H1 (cell line): Measurements from ENCODE around the gene CAMK2D. TPM values are rescaled to one million over a fixed set of nuclear protein-coding genes. Genes with fewer than 3 reads are reported as not detected.

Experiments
- CTCF ChIA-PET: fragments of 300-600 bp; sonication (Branson Sonifier 250); formaldehyde crosslinking; loops from one replicate; lab custom pipeline; 2021; ENCODE audit not compliant: partially characterized antibody; lab: Charles Lee
- POLR2A ChIA-PET: fragments of 300-600 bp; sonication (Branson Sonifier 250); formaldehyde crosslinking; loops from one replicate; lab custom pipeline; 2021; ENCODE audit warnings: inconsistent platforms; ENCODE audit not compliant: partially characterized antibody; lab: Charles Lee
- DNase-seq, 2 experiments: peaks; one replicate each; pipeline versions ENCODE4 v3.0.0 to v3.0.0-alpha.2; 2010 to 2022; ENCODE audit warnings: low spot score in 2 of 2, low read depth in 1 of 2, mixed read lengths in 1 of 2
- FAIRE-seq: peaks from 2 replicates; lab custom pipeline; 2011; peaks lifted over from hg19 to GRCh38; lab: Jason Lieb, UNC
- H2AFZ ChIP-seq: 2 replicates; pipeline ENCODE4 v1.8.1; 2012; ENCODE audit warnings: low read length, inconsistent platforms
- H2AK5ac ChIP-seq: 2 replicates; pipeline ENCODE4 v1.6.1; 2013; ENCODE audit warnings: low read depth, low read length
- H2BK120ac ChIP-seq: replicated peaks from 2 replicates; pipeline ENCODE3; 2013; ENCODE audit warnings: low read depth, low read length, inconsistent platforms
- H2BK12ac ChIP-seq: 2 replicates; pipeline ENCODE4 v1.6.1; 2013; ENCODE audit warnings: low read depth, low read length
- H2BK15ac ChIP-seq: 2 replicates; pipeline ENCODE4 v1.6.1; 2013; ENCODE audit warnings: low read length
- H2BK20ac ChIP-seq: 2 replicates; pipeline ENCODE4 v1.6.1; 2013; ENCODE audit warnings: low read length
- H2BK5ac ChIP-seq: 2 replicates; pipeline ENCODE4 v1.6.1; 2013; ENCODE audit warnings: low read depth, low read length
- H3K14ac ChIP-seq: 2 replicates; pipeline ENCODE4 v1.6.1; 2013; ENCODE audit warnings: inconsistent platforms; ENCODE audit not compliant: insufficient read length
- H3K18ac ChIP-seq: 2 replicates; pipeline ENCODE4 v1.6.1; 2013; ENCODE audit warnings: low read length; ENCODE audit errors: extremely low read depth
- H3K23ac ChIP-seq: 2 replicates; pipeline ENCODE4 v1.6.1; 2013; ENCODE audit warnings: inconsistent platforms; ENCODE audit not compliant: insufficient read length
- H3K23me2 ChIP-seq: 2 replicates; pipeline ENCODE4 v1.6.1; 2013; ENCODE audit warnings: low read depth, low read length
- H3K27ac ChIP-seq: 2 replicates; pipeline ENCODE4 v1.6.1; 2011; ENCODE audit warnings: low read depth, low read length, inconsistent platforms
- H3K27me3 ChIP-seq, 4 experiments: replicated peaks in 1 of 4; 1 replicate in 1 of 4; 2 replicates in 3 of 4; pipeline versions ENCODE4 v1.6.1 to v1.8.1; 2011 to 2013; ENCODE audit warnings: low read length in 3 of 4, mild to moderate bottlenecking in 3 of 4, inconsistent platforms in 2 of 4, mixed read lengths in 2 of 4, moderate library complexity in 1 of 4; ENCODE audit not compliant: control insufficient read depth in 3 of 4, insufficient read depth in 3 of 4; ENCODE audit errors: extremely low read depth in 1 of 4
- H3K36me3 ChIP-seq, 4 experiments: 2 replicates each; pipeline versions ENCODE4 v1.6.1 to v1.8.1; 2011 to 2013; ENCODE audit warnings: mild to moderate bottlenecking in 4 of 4, low read length in 3 of 4, moderate library complexity in 2 of 4, control low read depth in 1 of 4, inconsistent platforms in 1 of 4; ENCODE audit not compliant: insufficient read depth in 4 of 4, control insufficient read depth in 2 of 4
- H3K4ac ChIP-seq: replicated peaks from 2 replicates; pipeline ENCODE3; 2013; ENCODE audit warnings: low read length, low read depth, mixed read lengths, inconsistent platforms; ENCODE audit not compliant: insufficient read length
- H3K4me1 ChIP-seq, 4 experiments: replicated peaks in 1 of 4; 1 replicate in 1 of 4; 2 replicates in 3 of 4; pipeline versions ENCODE4 v1.6.1 to v1.8.1; 2011 to 2013; ENCODE audit warnings: low read length in 3 of 4, inconsistent platforms in 2 of 4, mixed read lengths in 1 of 4; ENCODE audit not compliant: insufficient read depth in 4 of 4, control insufficient read depth in 3 of 4
- H3K4me2 ChIP-seq, 2 experiments: 2 replicates each; pipeline versions ENCODE4 v1.6.1 to v1.8.1; 2011 to 2013; ENCODE audit warnings: low read depth in 2 of 2, low read length in 2 of 2, control low read depth in 1 of 2, inconsistent platforms in 1 of 2, mild to moderate bottlenecking in 1 of 2; ENCODE audit not compliant: insufficient read depth in 1 of 2
- H3K4me3 ChIP-seq, 4 experiments: fragments of 200-600, 300-600 bp in 1 of 4; sonication (generic), shearing (Covaris generic), sonication (Bioruptor Twin) in 1 of 4; 2 replicates each; pipeline versions ENCODE4 v1.5.1 to v1.8.1; 2011 to 2016; ENCODE audit warnings: low read length in 4 of 4, low read depth in 3 of 4, control low read depth in 2 of 4, inconsistent platforms in 2 of 4, mild to moderate bottlenecking in 2 of 4, mixed read lengths in 1 of 4, moderate library complexity in 1 of 4; ENCODE audit not compliant: insufficient read depth in 2 of 4; ENCODE audit errors: extremely low read depth in 1 of 4
- H3K56ac ChIP-seq: replicated peaks from 2 replicates; pipeline ENCODE3; 2013; ENCODE audit warnings: low read depth, mild to moderate bottlenecking, mixed read lengths, low read length, inconsistent platforms; ENCODE audit not compliant: insufficient read length
- H3K79me1 ChIP-seq: 2 replicates; pipeline ENCODE4 v1.6.1; 2013; ENCODE audit warnings: low read depth, low read length, control low read depth
- H3K79me2 ChIP-seq, 2 experiments: 2 replicates each; pipeline versions ENCODE4 v1.6.1 to v1.8.1; 2012 to 2013; ENCODE audit warnings: low read length in 2 of 2, mild to moderate bottlenecking in 2 of 2, inconsistent platforms in 1 of 2; ENCODE audit not compliant: insufficient read depth in 2 of 2, control insufficient read depth in 1 of 2
- H3K9ac ChIP-seq, 4 experiments: replicated peaks in 1 of 4; 1 replicate in 1 of 4; 2 replicates in 3 of 4; pipeline versions ENCODE4 v1.6.1 to v1.8.1; 2011 to 2013; ENCODE audit warnings: low read depth in 3 of 4, low read length in 3 of 4, control low read depth in 2 of 4, mild to moderate bottlenecking in 2 of 4, moderate library complexity in 2 of 4, inconsistent platforms in 1 of 4; ENCODE audit errors: extremely low read depth in 1 of 4
- H3K9me3 ChIP-seq, 2 experiments: 2 replicates each; pipeline versions ENCODE4 v1.6.1 to v1.8.1; 2012 to 2013; ENCODE audit warnings: mild to moderate bottlenecking in 2 of 2, moderate library complexity in 2 of 2, control low read depth in 1 of 2, inconsistent platforms in 1 of 2, low read depth in 1 of 2, low read length in 1 of 2, mixed read lengths in 1 of 2; ENCODE audit not compliant: insufficient read depth in 2 of 2
- H4K20me1 ChIP-seq, 2 experiments: replicated peaks in 1 of 2; 2 replicates each; pipeline versions ENCODE3 to v1.8.1; 2011 to 2013; ENCODE audit warnings: inconsistent platforms in 2 of 2, low read length in 2 of 2, mild to moderate bottlenecking in 1 of 2; ENCODE audit not compliant: insufficient read depth in 2 of 2, control insufficient read depth in 1 of 2
- H4K5ac ChIP-seq: 2 replicates; pipeline ENCODE4 v1.6.1; 2013; ENCODE audit warnings: low read length, low read depth, mixed read lengths, inconsistent platforms; ENCODE audit not compliant: insufficient read length
- H4K8ac ChIP-seq: 2 replicates; pipeline ENCODE4 v1.8.0; 2013; ENCODE audit warnings: mild to moderate bottlenecking, moderate library complexity, low read length, inconsistent platforms; ENCODE audit not compliant: insufficient read depth; ENCODE audit errors: extremely low read depth
- H4K91ac ChIP-seq: replicated peaks from 2 replicates; pipeline ENCODE3; 2013; ENCODE audit warnings: low read length, mixed read lengths, inconsistent platforms; ENCODE audit not compliant: insufficient read length
- ASH2L ChIP-seq: fragments of 200-600, 300-600 bp; sonication (generic); IDR thresholded peaks from one replicate; pipeline ENCODE4 v1.7.1; 2017; ENCODE audit warnings: low read length
- CBX5 ChIP-seq: fragments of 300-800, 300-1000 bp; sonication (generic); IDR thresholded peaks from 2 replicates; pipeline ENCODE4 v1.7.1; 2016; ENCODE audit warnings: antibody characterized with exemption, low read length, low read depth
- CBX8 ChIP-seq: fragments of 300-800, 300-1000 bp; sonication (generic); IDR thresholded peaks from 2 replicates; pipeline ENCODE4 v1.7.1; 2016; ENCODE audit warnings: low read depth, low read length, borderline replicate concordance
- CHD2 ChIP-seq: IDR thresholded peaks from 2 replicates; pipeline ENCODE4 v1.6.1; 2012; ENCODE audit warnings: low read length, improper control_type of control experiment
- JUND ChIP-seq: IDR thresholded peaks from 2 replicates; pipeline ENCODE4 v1.6.1; 2011; ENCODE audit warnings: mild to moderate bottlenecking, improper control_type of control experiment, low read length
- WGBS, 2 experiments: shearing (Covaris generic) in 1 of 2; methylation state at CpG; one replicate each; pipeline versions ENCODE4 v1.1.6 to v1.1.7; 2013 to 2015; ENCODE audit warnings: low lambda C conversion rate in 2 of 2, mixed read lengths in 2 of 2, inconsistent platforms in 1 of 2, low coverage in 1 of 2, missing lambda C conversion rate in 1 of 2; ENCODE audit not compliant: insufficient replicate concordance in 2 of 2, insufficient coverage in 1 of 2, insufficient read length in 1 of 2; ENCODE audit errors: extremely low coverage in 1 of 2, missing lambda C conversion rate in 1 of 2; 5-methylcytosine and 5-hydroxymethylcytosine counted together
- polyA plus RNA-seq, 7 experiments: library from polyadenylated mRNA; depleted of rRNA in 3 of 7; stranded (reverse) in 5 of 7; unstranded in 2 of 7; fragments of >200 nt in 5 of 7; fragments of 200-250 nt in 2 of 7; gene quantifications; 1 replicate in 5 of 7; 2 replicates in 1 of 7; 4 replicates in 1 of 7; pipeline versions ENCODE4 v1.2.1 to v1.2.3, GENCODE V29; 2011 to 2013; ENCODE audit warnings: missing spikeins in 2 of 7, mixed read lengths in 2 of 7
- total RNA-seq: library from RNA; stranded (reverse); fragmentation: NEBNext Ultra II Directional; extraction: Animal tissue kit (Norgen Biotek cat#: 25700); gene quantifications from 2 replicates; pipeline ENCODE4 v1.2.1, GENCODE V29; 2021

Gene CAMK2D
- total and polyA plus RNA-seq, 2 of the 8 experiments (the other 6 are each of a cell fraction or from before 2014, with no cell fraction given): 3.2 to 7.0 TPM

DNA sequence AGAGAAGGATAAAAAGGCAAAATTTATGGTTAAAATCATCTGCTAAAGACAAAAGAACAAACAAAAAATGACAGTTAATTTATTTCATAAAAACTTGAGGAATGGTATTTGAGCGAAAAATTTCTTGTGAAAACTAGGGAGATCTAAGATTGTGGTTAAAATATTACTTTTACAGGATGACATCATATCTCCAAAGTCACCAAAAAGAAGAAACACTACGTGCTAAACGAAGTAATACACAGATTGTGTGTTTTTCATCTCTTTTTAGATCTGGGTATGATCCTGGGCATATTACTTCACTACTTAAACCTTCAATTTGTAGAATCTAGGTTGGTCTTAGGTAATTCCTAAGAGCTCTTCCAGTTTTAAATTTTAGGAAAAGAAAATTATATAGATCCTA is 107.7 kb downstream of the CAMK2D start:
- no peak overlapping the region for H3K4me3 ChIP-seq
- H4K8ac ChIP-seq: no peak overlapping the region
- no peak overlapping the region for H2AK5ac ChIP-seq
- H3K9me3 ChIP-seq: no peaks in the 10 kb centered on the region
- H3K27ac ChIP-seq: no peak overlapping the region
- no peak overlapping the region for H2AFZ ChIP-seq
- TF ChIP-seq CBX5: no peak
- TF ChIP-seq CBX8: no peak
- TF ChIP-seq CHD2: no peak
- TF ChIP-seq ASH2L: no peak
- no peak for TF ChIP-seq JUND
- no peak overlapping the region for H3K56ac ChIP-seq
- no peak overlapping the region for H2BK120ac ChIP-seq
- no peak overlapping the region for H4K91ac ChIP-seq
- no peak overlapping the region for H2BK20ac ChIP-seq
- FAIRE-seq (no peak), DNase-seq (no peak)
- no peak overlapping the region for H2BK5ac ChIP-seq
- H3K14ac ChIP-seq: no peak overlapping the region
- H3K4me1 ChIP-seq: peaks cover 0 to 4% (median 0%) of the 10 kb centered on the region in 4 experiments; a peak in 1 of 7 replicates
- no peak overlapping the region for H3K4me2 ChIP-seq
- CTCF ChIA-PET: no interaction called here
- no peaks in the 10 kb centered on the region for H3K27me3 ChIP-seq
- no peaks in the 10 kb centered on the region for H3K79me1 ChIP-seq
- H3K79me2 ChIP-seq: no peaks in the 10 kb centered on the region
- no peak overlapping the region for H3K23ac ChIP-seq
- no peak overlapping the region for H2BK12ac ChIP-seq
- no peak overlapping the region for H3K4ac ChIP-seq
- no peaks in the 10 kb centered on the region for H3K23me2 ChIP-seq
- WGBS, 2 experiments: 86% methylated on average over 3 of the region's 3 CpGs; no CpG with 5 or more reads in 1 of the 2 experiments
- no peak overlapping the region for H3K18ac ChIP-seq
- H4K20me1 ChIP-seq: no peaks in the 10 kb centered on the region
- no peak overlapping the region for H2BK15ac ChIP-seq
- no peak overlapping the region for H3K9ac ChIP-seq
- no peak overlapping the region for H4K5ac ChIP-seq
- POLR2A ChIA-PET: no interaction called here
- no peaks in the 10 kb centered on the region for H3K36me3 ChIP-seq
